CD4-positive, alpha-beta T cell treated with Interleukin-15 for 1 hour (primary cell): ENCODE data around the gene YTHDF1.
"Not testable (repeated sequence)": the region's sequence is repeated elsewhere in the genome, so short reads cannot be mapped to it uniquely, and the experiment has no call there.

Experiments used
- DNase-seq: peaks from one replicate; pipeline ENCODE4 v3.0.0-alpha.2; 2020

Gene YTHDF1

DNA sequence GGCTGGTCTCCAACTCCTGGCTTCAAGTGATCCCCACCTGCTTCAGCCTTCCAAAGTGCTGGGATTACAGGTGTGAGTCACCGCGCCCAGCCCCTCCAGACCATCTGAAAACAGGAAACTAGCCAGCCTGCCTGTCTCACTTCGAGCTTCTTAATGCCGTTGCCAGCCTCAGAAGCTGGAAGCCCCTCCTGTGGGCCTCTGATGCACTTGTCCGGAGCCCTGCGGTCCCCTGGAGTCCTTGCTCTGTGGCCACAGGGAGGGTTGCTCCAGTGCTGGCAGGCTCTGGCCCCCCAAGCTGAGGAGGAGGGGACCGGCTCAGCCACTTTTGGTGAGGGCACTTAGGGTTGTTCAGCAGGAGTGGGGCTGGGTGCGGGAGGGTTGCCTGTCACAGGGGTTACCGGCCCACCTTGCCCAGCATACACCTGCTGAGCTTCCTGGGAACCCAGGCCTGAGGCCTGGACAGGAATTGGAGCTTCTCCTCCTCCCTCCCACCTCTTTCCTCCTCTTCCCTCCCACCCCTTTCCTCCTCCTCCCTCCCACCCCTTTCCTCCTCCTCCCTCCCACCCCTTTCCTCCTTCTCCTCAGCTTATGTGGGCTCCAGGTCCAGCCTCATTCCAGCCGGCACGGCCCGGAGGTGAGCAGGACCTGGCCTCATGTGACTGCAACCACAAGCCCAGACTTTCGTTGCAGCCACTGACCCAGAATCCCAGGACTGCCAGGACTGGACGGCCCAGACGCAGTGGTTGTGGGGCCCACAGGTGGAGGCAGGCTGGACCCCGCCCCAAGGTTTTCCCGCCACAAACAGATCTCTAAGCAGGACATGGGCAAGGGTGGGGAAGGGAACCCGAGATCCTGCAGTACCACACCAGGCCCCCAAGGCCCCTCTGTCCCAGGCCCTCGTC lies 10.4 kb upstream of the YTHDF1 start:
- no peak for DNase-seq

DNA sequence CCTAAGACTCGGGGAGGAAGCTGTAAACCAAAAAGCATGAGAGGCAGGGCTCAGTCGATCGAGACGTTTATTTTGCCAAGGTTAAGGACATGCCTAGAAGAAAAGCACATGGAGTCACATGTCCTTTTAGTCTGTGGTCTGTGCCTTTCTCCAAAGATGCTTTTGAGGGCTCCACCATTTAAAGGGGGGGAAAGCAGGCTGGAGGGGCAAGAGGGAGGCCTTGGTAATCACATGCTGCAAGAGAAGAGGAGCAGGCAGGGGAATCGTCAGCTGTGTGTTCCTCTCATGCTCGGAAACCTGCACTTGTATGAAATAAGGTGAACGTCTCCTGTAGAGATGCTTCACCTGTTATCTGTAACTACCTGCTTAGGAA lies 9.1 kb upstream of the YTHDF1 start:
- DNase-seq: no peak

DNA sequence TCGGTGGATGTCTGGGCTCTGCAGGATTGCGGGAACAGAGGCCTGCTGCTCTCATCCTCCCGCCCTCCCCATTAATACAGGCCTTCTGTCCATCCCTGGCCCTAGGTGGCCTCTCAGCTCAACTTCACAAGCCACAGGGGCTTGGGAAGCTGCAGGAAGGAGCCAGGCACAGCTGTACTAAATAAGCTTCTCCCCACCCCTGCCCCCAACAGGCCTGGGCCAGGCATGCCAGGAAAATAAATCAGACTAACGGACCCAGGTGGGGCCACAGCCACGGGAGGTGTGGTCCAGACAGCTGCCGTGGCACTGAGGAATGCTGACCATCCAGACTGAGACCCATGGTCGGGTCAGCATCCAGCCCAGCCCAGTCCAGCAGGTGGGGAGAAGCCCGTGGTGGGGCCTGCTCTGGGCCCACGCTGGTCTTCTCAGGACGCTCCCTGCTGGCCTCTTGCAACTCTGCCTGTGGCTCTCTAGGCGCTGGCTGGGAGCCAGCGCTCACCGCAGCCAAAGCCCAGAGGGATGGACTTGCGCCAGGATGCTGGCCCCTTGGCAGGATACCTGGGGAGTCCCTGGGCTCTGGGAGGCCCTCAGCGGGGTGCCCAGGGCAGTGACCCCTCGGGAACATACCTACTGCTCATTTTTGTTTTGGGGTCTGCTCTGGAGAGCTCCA lies 8.6 kb upstream of the YTHDF1 start:
- DNase-seq: no peak

DNA sequence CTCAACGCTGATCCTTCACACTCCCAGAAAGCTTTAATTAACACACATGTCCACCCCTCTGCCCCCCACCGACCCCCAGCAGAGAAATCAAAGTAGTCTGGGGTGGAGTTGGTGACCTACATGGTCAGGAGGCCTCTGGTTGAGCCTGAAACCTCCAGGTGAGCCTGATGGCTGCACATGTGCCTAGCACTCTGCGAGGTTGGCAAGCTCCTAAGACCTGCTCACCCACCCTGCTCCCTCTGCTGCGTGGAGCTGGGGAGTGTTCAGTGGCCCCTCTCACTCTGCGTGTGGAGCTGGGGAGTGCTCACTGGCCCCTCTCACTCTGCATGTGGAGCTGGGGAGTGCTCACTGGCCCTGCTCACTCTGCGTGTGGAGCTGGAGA lies 7.9 kb upstream of the YTHDF1 start:
- no peak for DNase-seq

DNA sequence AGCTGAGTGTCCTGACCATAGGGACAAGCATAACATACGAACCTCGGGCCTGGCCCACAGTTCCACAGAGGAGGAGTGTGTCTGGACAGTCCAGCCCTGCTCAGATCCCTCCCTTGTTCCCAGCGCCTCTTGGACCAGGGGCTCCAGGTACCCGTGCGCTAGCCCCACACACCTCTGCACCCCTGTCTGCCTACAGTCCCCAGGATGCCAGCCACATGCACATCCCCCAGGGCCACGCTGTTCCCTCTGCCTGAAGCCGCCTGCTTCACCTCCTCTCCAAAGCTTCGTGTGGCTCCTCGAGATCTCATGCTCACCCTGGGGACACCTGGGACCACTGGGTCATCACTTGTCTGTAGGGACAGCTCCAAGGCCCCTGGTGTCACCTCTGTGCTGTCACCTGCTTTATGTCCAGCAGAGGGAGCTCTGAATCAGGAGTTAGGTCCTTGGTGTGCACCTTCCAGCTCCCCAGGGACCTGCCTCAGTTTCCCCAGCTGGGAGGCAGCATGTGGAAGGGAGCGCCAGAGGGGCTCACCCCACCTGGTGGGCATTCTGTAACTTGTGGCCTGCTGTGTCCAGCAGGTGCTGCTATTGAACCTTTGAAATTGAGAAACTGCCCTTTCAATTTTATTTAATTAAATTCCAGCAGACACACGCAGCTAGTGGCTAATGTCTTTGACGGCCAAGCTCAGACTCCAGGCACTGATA lies 7.3 kb upstream of the YTHDF1 start:
- DNase-seq: peak; percentile 30

DNA sequence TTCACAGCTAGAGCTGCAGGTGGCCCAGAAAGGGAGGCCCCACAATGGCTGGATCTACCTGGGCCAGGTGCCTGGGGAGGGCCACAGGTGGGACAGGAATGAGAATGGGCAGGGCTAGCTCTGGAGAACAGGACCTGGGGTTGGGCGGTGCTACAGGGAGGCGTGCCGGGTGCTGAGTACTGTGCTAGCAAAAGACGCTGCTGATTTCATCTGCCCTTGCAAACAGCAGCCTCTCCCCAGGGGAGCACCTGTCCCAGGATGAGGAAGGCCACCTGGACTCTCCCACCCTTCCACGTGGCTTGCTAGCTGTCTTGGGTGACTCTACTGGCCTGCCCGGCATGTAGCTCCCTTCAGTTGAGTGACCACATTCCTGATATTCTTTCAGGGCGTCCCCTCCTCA lies 6.6 kb upstream of the YTHDF1 start:
- DNase-seq: no peak

DNA sequence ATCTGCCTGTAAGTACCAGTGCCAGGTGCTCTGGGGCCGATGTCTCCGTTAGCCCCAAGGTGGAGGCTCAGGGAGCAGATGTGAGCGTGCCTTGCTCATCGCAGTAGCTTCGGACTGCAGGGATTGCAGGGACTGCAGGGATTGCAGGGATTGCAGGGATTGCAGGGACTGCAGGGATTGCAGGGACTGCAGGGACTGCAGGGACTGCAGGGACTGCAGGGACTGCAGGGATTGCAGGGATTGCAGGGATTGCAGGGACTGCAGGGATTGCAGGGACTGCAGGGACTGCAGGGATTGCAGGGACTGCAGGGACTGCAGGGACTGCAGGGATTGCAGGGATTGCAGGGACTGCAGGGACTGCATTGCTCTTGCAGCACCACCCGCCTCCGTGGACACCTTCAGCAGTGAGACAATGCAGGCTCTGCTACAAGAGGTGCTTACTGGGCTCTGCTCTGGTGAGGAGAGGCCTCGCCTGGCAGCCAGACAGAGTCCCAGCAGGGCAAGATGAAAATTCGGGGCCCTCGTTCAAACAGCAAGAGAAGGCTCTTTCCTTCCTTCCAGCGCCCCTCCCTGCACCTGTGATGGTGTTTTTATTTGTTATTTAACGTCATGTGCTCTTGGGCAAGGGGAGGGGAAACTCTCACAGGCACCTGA lies 5.6 kb upstream of the YTHDF1 start:
- not testable (repeated sequence) for DNase-seq

DNA sequence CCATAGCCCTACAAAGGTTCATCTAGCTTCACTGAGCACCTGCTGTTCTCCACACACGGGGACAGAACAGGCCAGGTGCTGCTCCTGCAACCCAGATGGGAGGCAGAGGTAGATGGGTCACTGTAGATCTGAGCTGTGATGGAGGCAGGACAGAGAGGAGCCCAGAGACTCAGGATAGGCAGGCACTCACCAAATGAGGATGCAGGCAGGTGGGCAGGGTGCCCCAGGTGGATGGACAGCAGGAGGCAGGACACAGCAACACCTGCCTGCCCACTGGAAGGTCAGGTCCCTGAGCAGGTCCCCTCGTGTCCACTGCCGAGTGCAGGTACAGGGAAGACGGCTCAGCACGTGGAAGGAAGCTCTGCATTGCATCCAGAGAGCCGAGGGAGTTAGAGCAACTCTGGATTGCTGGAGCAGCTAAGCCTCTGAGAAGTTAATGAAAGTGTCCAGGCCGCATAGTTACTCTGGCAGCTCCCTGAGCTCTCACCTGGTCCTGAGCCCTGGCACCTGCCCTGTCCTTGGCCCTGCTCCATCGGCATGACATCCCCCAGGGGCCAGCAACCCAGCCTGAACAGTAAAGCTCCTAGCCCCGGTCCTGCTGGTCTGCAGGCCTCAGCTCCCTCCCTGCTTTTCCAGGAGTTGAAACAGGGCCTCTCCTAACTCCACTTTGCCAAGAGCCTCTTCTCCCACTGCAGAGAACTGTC lies 4.9 kb upstream of the YTHDF1 start:
- DNase-seq: no peak

DNA sequence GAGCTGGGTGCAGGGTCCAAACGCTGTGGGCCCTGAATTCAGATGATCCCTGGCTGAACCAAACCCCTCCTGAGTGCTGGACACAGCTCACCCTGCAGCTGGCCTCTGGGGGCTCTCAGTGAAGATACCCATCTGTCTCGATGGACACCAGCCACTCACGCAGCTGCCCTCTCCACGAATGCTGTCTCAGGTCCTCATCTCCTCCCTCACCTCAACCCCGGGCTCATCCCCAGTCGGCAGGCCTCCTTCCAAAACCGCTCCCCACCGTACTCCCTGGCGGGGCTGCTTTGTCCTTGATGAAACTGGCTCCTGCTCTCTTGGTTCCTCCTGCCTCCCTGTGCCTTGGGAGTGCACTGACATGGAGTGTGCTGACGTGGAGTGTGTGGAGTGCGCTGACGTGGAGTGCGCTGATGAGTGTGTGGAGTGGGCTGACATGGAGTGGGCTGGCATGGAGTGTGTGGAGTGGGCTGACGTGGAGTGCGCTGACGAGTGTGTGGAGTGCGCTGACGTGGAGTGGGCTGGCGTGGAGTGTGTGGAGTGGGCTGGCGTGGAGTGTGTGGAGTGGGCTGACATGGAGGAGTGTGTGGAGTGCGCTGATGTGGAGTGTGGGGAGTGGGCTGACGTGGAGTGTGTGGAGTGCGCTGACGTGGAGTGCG lies 4.1 kb upstream of the YTHDF1 start:
- no peak for DNase-seq

DNA sequence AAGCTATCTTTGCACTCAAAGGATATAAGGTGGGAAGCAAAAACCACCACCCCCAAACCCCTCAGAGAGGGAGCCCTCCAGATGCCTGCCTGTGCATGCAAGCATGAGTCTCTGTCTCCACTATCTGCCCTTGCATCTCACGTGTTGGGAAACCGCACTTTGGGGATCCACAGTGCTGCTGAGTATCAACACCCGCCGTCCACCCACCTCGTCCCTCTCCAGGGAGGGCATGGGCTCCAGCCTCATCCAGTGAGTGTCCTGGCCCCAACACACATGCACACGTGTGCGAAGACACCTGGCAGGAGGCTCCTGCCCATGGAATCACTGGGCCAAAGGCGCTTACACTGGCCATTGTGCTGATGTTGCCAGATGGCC lies 3.5 kb upstream of the YTHDF1 start:
- DNase-seq: no peak

DNA sequence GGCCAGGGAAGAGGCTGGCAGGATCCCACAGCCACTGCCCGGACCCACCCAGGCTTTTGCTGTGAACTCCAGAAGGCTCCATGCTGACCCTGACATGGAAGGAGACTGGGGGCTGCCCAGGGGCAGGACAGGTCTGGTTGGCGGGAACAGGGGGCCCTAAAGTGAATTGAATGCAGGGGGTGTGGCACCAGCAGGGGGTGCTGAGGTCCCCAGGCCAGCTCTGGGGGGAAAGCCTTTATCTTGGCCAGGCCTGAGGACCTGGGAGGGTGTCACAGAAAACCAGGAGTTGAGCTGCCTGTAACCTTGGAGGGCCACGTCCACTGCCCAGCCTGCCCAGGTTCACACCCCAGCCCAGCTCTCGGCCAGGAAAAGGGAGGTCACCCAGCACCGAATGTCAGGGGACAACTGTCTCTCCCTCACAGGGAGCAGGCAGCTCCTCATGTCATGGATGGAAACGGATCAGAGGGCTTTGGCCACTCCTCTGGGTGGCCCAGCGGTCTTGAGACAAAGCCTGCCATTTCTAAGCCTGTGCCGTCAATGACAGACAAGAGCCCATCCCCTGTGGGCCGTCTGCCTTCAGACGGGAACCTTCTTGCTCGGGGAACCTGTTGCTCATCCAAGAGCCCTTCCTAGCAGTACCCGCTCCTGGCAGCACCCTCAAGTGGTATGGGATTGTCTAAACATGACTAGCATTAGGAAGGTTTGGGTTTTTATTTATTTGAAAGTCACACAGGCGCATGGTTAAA lies 2.9 kb upstream of the YTHDF1 start:
- DNase-seq: no peak

DNA sequence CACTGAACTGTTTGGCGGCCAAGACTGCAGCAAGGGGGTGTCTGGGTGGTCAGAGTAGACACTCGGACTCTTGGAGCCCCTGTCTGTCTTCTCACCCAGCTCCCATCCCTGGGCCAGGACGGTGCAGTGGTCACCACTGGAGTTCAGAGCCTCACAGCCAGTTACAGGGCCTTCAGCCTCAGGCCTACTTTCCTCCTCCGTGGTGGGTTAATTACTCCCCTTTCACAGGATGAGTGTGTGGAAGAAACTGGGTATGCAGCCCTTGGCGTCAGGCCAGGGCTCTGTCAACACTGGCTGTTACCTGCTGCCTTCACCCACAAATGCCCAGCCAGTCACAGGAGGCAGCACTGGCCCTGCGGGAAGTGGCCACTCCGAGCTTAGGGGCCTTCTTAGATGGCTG lies 1.8 kb upstream of the YTHDF1 start:
- no peak for DNase-seq

DNA sequence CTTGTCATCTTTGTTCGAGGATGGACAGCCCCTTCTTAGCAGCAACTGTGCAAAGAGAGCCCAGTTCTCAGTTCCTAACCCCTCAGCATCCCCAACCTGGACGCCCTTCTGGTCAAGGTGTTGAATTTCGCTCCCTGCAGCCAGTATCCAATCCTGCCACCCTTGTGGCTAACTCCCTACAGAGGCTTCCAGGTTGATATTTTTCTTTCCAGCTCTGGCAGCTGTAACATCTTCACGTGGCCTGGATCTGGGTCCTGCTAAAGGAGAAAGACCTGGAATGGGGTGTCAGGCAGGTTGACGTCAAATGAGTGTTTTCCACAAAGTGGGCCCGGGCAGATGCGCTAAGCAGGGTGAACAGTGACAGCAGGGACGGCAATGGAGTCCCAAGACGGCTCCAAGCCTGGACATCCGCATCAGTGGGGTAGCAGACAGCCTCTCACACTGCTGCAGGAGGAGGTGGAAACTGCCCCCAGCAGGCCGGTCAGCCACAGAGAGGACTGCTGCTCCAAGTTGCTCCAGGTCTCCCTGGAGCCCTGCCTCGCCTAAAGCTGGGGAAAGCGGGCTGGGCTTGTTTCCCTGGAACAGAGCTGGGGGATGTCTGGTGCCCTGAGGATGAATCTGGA lies 1.0 kb upstream of the YTHDF1 start:
- DNase-seq: no peak

DNA sequence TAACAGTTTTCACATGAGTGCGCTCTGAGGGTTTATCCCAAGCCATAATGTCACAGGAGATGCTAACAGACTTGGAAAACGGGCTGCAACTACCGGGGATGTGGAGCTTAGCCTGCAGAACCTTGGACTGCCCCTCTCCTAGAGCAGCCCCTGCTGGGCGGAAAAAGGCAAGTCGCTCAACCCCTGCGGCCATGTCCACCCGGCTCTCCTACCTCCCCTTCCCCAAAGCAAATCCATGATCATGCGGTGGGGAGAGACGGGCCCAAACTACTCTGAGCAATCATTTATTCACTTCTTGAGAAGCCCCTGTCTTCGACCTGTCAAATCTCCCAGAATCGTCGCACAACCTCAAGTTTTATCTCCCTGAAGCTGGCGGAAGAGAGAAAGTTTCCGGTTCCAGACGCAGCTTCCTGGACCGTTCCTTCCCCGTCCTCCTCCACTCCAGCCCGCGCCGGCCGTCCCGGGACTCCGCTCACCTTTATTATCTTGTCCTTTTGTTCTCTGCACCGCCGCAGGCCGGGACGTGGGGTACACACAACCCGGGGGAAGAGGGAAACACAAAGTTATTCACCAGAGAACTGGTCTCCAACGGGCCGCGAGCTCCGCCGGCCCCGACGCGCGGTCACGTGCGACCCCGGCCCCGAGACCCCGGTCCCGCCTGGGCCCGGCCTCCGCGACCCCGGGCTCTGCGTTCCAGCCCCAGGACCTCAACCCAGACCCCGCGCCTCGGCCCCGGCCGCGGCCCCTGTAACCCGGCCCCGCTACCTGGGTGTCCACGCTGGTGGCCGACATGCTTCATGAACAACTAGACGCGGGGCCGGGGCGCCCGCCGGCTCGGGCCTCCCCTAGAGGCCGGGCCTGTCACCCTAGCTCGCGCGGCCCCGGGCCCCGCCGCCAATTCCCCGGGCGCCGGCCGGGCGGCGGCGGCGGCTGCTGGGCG lies 560 bp downstream of the YTHDF1 start:
- DNase-seq: no peak

DNA sequence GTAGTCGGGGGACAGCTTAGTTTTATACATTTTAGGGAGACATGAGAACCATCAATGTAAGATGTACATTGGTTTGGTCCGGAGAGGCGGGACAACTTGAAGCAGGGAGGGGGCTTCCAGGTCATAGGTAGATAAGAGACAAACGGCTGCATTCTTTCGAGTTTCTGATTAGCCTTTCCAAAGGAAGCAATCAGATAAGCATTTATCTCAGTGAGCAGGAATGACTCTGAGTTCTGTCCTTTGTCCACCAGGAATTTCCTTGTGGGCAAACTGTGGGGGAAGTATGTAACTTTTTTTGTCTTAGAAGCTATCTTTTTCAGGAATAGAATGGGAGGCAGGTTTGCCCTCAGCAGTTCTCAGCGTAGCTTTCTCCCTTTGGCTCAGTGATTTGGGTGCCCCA lies 1.4 kb downstream of the YTHDF1 start:
- no peak for DNase-seq

DNA sequence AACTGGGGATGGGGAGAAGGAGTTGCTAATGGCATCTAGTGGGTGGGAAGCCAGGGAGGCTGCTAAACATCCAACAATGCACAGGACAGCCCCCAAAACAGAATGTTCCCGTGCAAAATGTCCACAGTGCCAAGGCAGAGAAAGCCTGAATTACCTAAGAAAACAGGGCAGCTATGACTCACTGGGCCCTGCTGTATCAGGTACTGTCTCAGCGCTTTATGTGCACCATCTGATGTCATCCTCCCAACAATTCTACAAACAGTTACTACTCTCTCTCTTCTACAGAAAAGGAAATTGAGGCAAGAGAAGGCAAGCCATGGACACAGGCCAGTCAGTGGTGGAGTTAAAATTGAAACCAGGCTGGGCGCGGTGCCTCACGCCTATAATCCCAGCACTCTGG lies 3.1 kb downstream of the YTHDF1 start:
- DNase-seq: no peak

DNA sequence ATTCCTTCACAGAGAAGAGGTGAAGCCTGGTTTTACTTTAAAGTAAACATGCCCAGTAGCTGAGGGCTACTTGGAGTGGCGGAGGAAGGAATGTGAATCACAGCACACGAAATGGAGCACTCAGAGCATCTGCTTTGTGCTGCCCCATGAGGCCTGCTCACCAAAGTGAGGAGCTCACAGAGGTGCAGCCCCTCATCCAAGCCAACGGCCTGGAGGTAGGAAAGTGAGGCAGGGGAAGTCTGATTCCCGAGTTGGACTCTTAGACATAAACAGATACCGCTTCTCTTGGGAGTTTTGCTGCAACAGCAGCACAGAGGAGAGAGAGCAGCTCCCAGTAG lies 3.6 kb downstream of the YTHDF1 start:
- no peak for DNase-seq

DNA sequence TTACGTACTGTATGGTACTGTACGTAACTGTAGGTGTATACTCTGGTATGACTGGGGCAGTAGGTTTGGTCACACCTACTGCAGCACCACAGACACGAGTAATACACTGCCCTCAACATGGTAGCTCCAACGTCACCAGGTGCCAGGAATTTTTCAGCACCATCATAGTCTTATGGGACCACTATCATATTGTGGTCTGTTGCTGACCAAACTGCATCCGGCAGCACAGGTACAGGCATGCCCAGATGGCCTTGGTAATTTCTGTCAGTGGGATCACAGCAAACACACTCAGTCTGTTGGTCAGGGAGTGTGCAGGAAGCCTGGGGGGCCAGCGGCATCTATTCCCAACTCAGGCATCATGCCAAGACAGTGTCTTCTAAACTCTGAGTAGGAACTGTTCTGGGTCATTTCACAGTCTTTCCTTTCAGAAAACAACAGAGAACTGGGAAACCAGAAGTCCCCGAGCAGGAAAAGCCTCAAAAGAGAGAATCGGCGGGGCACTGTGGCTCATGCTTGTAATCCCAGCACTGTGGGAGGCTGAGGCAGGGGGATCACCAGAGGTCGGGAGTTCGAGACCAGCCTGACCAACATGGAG lies 5.8 kb downstream of the YTHDF1 start:
- no peak for DNase-seq

DNA sequence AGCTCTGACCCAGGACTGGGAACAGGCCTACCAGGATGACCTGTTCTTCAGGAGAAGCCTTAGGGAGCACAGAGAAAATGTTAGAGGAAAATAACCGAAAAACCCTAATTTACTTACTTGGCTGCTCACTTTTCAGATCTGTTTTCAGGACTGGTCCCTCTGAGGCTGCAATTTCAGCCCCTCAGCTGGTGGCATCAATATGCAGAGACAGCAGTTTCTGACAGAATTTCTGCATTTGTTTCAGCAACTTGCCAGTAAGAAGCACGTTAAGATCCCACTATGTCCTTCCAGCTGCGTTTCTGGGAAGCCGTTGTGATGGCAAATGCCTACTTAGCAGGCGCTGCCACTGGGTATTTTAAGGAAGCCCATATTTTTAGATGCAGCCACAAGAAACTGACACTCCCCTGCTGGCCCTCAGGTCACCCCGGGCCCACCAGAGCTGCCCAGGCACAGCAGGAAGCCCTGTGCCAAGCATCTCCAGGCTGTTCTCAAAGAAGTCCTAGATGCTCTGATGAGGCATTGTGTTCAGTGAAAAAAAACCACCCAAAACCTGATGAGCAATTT lies 7.5 kb downstream of the YTHDF1 start:
- no peak for DNase-seq
